ENCODE data around the gene PRSS22.

GRCh38 chr16:2904100-2904921, 46.3 kb upstream of the PRSS22 start:
- TF ChIP-seq CTCF (IDR thresholded peaks at IDR 0.05 in 4 of 5, conservative IDR thresholded peaks at IDR 0.05 in 1 of 5): peak; percentile 85 to 98 (median 93)
- peak in 1 of 2 donors; percentile 23 for TF ChIP-seq POLR2A (IDR thresholded peaks at IDR 0.05)
